Liver (tissue), 9 donors: ENCODE measurements around the gene TPRG1L. TPM values are rescaled to one million over a fixed set of nuclear protein-coding genes. Genes with fewer than 3 reads are reported as not detected.

Source experiments
- DNase-seq: peaks from one replicate; pipeline ENCODE4 v3.0.0-alpha.2; 2017; ENCODE audit warnings: low spot score
- H3K27ac ChIP-seq, 2 donors: one replicate each; pipeline ENCODE4 v1.7.0; 2013; ENCODE audit warnings: inconsistent platforms in 2 of 2, low read length in 2 of 2, control low read depth in 1 of 2, low read depth in 1 of 2, mild to moderate bottlenecking in 1 of 2
- H3K27me3 ChIP-seq, 4 donors: one replicate each; pipeline versions ENCODE4 v1.6.1 to v1.7.0; 2013; ENCODE audit warnings: low read length in 3 of 4, inconsistent platforms in 1 of 4, mild to moderate bottlenecking in 1 of 4, moderate library complexity in 1 of 4; ENCODE audit not compliant: control insufficient read depth in 4 of 4, insufficient read depth in 4 of 4
- H3K36me3 ChIP-seq, 4 donors: one replicate each; pipeline versions ENCODE4 v1.6.1 to v1.7.0; 2013; ENCODE audit warnings: low read length in 3 of 4, mild to moderate bottlenecking in 3 of 4, low read depth in 1 of 4, moderate library complexity in 1 of 4; ENCODE audit not compliant: control insufficient read depth in 4 of 4, insufficient read depth in 3 of 4
- H3K4me1 ChIP-seq, 4 donors: one replicate each; pipeline versions ENCODE4 v1.6.1 to v1.7.0; 2013; ENCODE audit warnings: low read length in 3 of 4, mild to moderate bottlenecking in 3 of 4, moderate library complexity in 1 of 4; ENCODE audit not compliant: control insufficient read depth in 4 of 4, insufficient read depth in 4 of 4
- H3K4me3 ChIP-seq, 3 donors: one replicate each; pipeline versions ENCODE4 v1.6.1 to v1.7.0; 2013; ENCODE audit warnings: low read length in 3 of 3, control low read depth in 1 of 3, low read depth in 1 of 3, mild to moderate bottlenecking in 1 of 3
- H3K9ac ChIP-seq, 2 donors: one replicate each; pipeline ENCODE4 v1.7.0; 2013; ENCODE audit warnings: low read length in 2 of 2, mild to moderate bottlenecking in 2 of 2, moderate library complexity in 2 of 2, control low read depth in 1 of 2, low read depth in 1 of 2
- H3K9me3 ChIP-seq, 4 donors: one replicate each; pipeline versions ENCODE4 v1.6.1 to v1.7.0; 2013; ENCODE audit warnings: low read length in 3 of 4; ENCODE audit not compliant: control insufficient read depth in 4 of 4
- ATF3 ChIP-seq: IDR thresholded peaks from 2 replicates; pipeline ENCODE4 v1.6.1; 2016; ENCODE audit warnings: antibody characterized with exemption
- CTCF ChIP-seq: fragments of 150-350 bp; IDR thresholded peaks from 2 replicates; pipeline ENCODE4 v1.5.1; 2017; ENCODE audit warnings: improper control_type of control experiment, low read depth, low read length; ENCODE audit not compliant: missing input control
- EGR1 ChIP-seq, 2 donors: IDR thresholded peaks; 2 replicates each; pipeline ENCODE4 v1.6.1; 2016 to 2018; ENCODE audit warnings: antibody characterized with exemption in 2 of 2, low read depth in 2 of 2
- FOXA1 ChIP-seq: IDR thresholded peaks from 2 replicates; pipeline ENCODE4 v1.6.1; 2016; ENCODE audit warnings: antibody characterized with exemption
- FOXA2 ChIP-seq: IDR thresholded peaks from 2 replicates; pipeline ENCODE4 v1.6.1; 2016; ENCODE audit warnings: antibody characterized with exemption
- GABPA ChIP-seq, 2 donors: IDR thresholded peaks in 1 of 2; conservative IDR thresholded peaks in 1 of 2; 2 replicates each; pipeline ENCODE4 v1.6.1; 2016; ENCODE audit warnings: antibody characterized with exemption in 2 of 2, mild to moderate bottlenecking in 1 of 2, moderate library complexity in 1 of 2
- HNF4A ChIP-seq, 2 donors: conservative IDR thresholded peaks; 2 replicates each; pipeline ENCODE4 v1.6.1; 2016; ENCODE audit warnings: antibody characterized with exemption in 2 of 2, mild to moderate bottlenecking in 2 of 2
- JUND ChIP-seq, 2 donors: IDR thresholded peaks; 2 replicates each; pipeline ENCODE4 v1.6.1; 2016; ENCODE audit warnings: antibody characterized with exemption in 2 of 2
- MAX ChIP-seq: IDR thresholded peaks from 2 replicates; pipeline ENCODE4 v1.6.1; 2016; ENCODE audit warnings: antibody characterized with exemption
- NR2F2 ChIP-seq: IDR thresholded peaks from 2 replicates; pipeline ENCODE4 v1.6.1; 2016; ENCODE audit warnings: antibody characterized with exemption
- REST ChIP-seq: IDR thresholded peaks from 2 replicates; pipeline ENCODE4 v1.6.1; 2016; ENCODE audit warnings: antibody characterized with exemption, mild to moderate bottlenecking
- RXRA ChIP-seq, 2 donors: IDR thresholded peaks; 2 replicates each; pipeline ENCODE4 v1.6.1; 2017 to 2018; ENCODE audit warnings: antibody characterized with exemption in 2 of 2, mild to moderate bottlenecking in 1 of 2
- SP1 ChIP-seq: IDR thresholded peaks from 2 replicates; pipeline ENCODE4 v1.6.1; 2018; ENCODE audit warnings: antibody characterized with exemption, mild to moderate bottlenecking
- TAF1 ChIP-seq: conservative IDR thresholded peaks from 2 replicates; pipeline ENCODE4 v1.6.1; 2016; ENCODE audit warnings: antibody characterized with exemption, mild to moderate bottlenecking
- YY1 ChIP-seq: IDR thresholded peaks from 2 replicates; pipeline ENCODE4 v1.6.1; 2016; ENCODE audit warnings: antibody characterized with exemption, mild to moderate bottlenecking
- ZBTB33 ChIP-seq: IDR thresholded peaks from 2 replicates; pipeline ENCODE4 v1.6.1; 2016; ENCODE audit warnings: antibody characterized with exemption
- WGBS: extraction: QIAGEN DNeasy Blood & Tissue Kit; methylation state at CpG from one replicate; pipeline ENCODE4 v1.1.7; 2013; 5-methylcytosine and 5-hydroxymethylcytosine counted together
- polyA plus RNA-seq, 2 donors: library from polyadenylated mRNA; stranded (reverse) in 1 of 2; unstranded in 1 of 2; fragments of 200-250 nt in 1 of 2; fragments of >200 nt in 1 of 2; fragmentation: Nextera tagmentation in 1 of 2; extraction: Ambion mirVana in 1 of 2; gene quantifications; one replicate each; pipeline versions ENCODE4 v1.2.1 to v1.2.3, GENCODE V29; 2013 to 2015
- total RNA-seq, 2 donors: library from RNA; depleted of rRNA; stranded (reverse); fragments of >200 nt; gene quantifications; one replicate each; pipeline ENCODE4 v1.2.3, GENCODE V29; 2014
- donor health status: healthy.
- donor health status: healthy.
- donor health status: healthy.
- donor health status: healthy.
- donor health status: healthy.

TPRG1L gene
- total and polyA plus RNA-seq, 4 donors = 29.3 to 51.0 (median 43.9) TPM

- Histone ChIP-seq H3K9me3 (no peaks in the 10 kb centered on the region), H3K27ac (no peak overlapping the region), H3K36me3 (peaks cover 21 to 67% (median 32%) of the 10 kb centered on the region in 4 donors), H3K27me3 (no peaks in the 10 kb centered on the region), H3K9ac (no peak overlapping the region), H3K4me1 (peaks cover 0 to 6% (median 3%) of the 10 kb centered on the region in 4 donors), H3K4me3 (no peak overlapping the region)
- no peak for DNase-seq
- no peak for TF ChIP-seq YY1
- TF ChIP-seq RXRA (IDR thresholded peaks at IDR 0.05) = no peak
- WGBS = 89% methylated on average over 9 of the region's 9 CpGs
These were observed 6.1 kb downstream of the TPRG1L start for GRCh38 chr1:3630914-3631313.

- TF ChIP-seq JUND (IDR thresholded peaks at IDR 0.05) = no peak
- TF ChIP-seq RXRA (IDR thresholded peaks at IDR 0.05) = no peak
- no peak for TF ChIP-seq ATF3
- TF ChIP-seq FOXA2 = no peak
- TF ChIP-seq FOXA1 = no peak
- TF ChIP-seq MAX = no peak
- TF ChIP-seq YY1 = no peak
- no peak for TF ChIP-seq EGR1 (IDR thresholded peaks at IDR 0.05; ENCODE audit: low read depth in 2 of 2)
- no peak for TF ChIP-seq REST
- TF ChIP-seq ZBTB33 = no peak
- TF ChIP-seq CTCF = no peak
- no peak for TF ChIP-seq HNF4A (conservative IDR thresholded peaks at IDR 0.05)
- TF ChIP-seq SP1 = no peak
- TF ChIP-seq TAF1 = no peak
- no peak for TF ChIP-seq NR2F2
- no peak for TF ChIP-seq GABPA (IDR thresholded peaks at IDR 0.05 in 1 of 2, conservative IDR thresholded peaks at IDR 0.05 in 1 of 2)
- Histone ChIP-seq H3K4me3 (no peak overlapping the region), H3K36me3 (peaks cover 22 to 69% (median 36%) of the 10 kb centered on the region in 4 donors), H3K9me3 (no peaks in the 10 kb centered on the region), H3K4me1 (no peaks in the 10 kb centered on the region), H3K9ac (no peak overlapping the region), H3K27ac (no peak overlapping the region), H3K27me3 (no peaks in the 10 kb centered on the region)
- no peak for DNase-seq
- WGBS = 93% methylated on average over 36 of the region's 36 CpGs
These were observed 6.8 kb downstream of the TPRG1L start for GRCh38 chr1:3631320-3632260.
